HepG2 (cell line): ENCODE results near the gene ZACN. TPM values are rescaled to one million over a fixed set of nuclear protein-coding genes. Genes with fewer than 3 reads are reported as not detected.

Source experiments
- BCL6 ChIP-seq: IDR thresholded peaks from 2 replicates; pipeline ENCODE4 v1.6.1; 2016; ENCODE audit warnings: missing genetic modification reagents, missing compliant biosample characterization
- FOXP1 ChIP-seq, 2 experiments: fragments of 450-650 bp in 1 of 2; IDR thresholded peaks; 2 replicates each; pipeline ENCODE4 v1.6.1; 2017 to 2018; ENCODE audit warnings: antibody characterized with exemption in 1 of 2
- PAWR ChIP-seq: sonication (generic); formaldehyde crosslinking; IDR thresholded peaks from 2 replicates; pipeline ENCODE4 v1.4.0; 2020; ENCODE audit warnings: missing genetic modification reagents, mild to moderate bottlenecking, borderline replicate concordance
- SMC3 ChIP-seq: IDR thresholded peaks from 2 replicates; pipeline ENCODE4 v1.6.1; 2011; ENCODE audit warnings: low read length, improper control_type of control experiment
- SUZ12 ChIP-seq: fragments of 150-350 bp; IDR thresholded peaks from 2 replicates; pipeline ENCODE4 v1.6.1; 2014; ENCODE audit warnings: low read depth, low read length
- SYNCRIP ChIP-seq: fragments of 200-400 bp; formaldehyde crosslinking; IDR thresholded peaks from 2 replicates; pipeline ENCODE4 v1.6.1; 2018; ENCODE audit warnings: mild to moderate bottlenecking, low read depth, low read length; ENCODE audit not compliant: insufficient read depth
- ZFX ChIP-seq: sonication (generic); formaldehyde crosslinking; IDR thresholded peaks from 2 replicates; pipeline ENCODE4 v1.4.0; 2020; ENCODE audit warnings: mild to moderate bottlenecking, low read depth, missing genetic modification reagents, moderate library complexity
- ZNF263 ChIP-seq: sonication (generic); formaldehyde crosslinking; IDR thresholded peaks from 2 replicates; pipeline ENCODE4 v1.4.0; 2020; ENCODE audit warnings: missing genetic modification reagents
- ZNF589 ChIP-seq: sonication (generic); formaldehyde crosslinking; conservative IDR thresholded peaks from 2 replicates; pipeline ENCODE4 v1.8.0; 2022; ENCODE audit warnings: mild to moderate bottlenecking, moderate library complexity, missing genetic modification reagents
- ZNF7 ChIP-seq: IDR thresholded peaks from 2 replicates; pipeline ENCODE4 v1.6.1; 2016; ENCODE audit warnings: missing biosample characterization, missing genetic modification reagents
- polyA plus RNA-seq, 8 experiments: library from polyadenylated mRNA; depleted of rRNA in 3 of 8; stranded (reverse) in 7 of 8; unstranded in 1 of 8; fragments of >200 nt; fragmentation: Illumina TruSeq in 4 of 8; extraction: Trizol in 4 of 8; gene quantifications; 2 replicates each; pipeline versions ENCODE4 v1.2.1 to v1.2.3, GENCODE V29; 2011 to 2016; ENCODE audit warnings: low read depth in 4 of 8, missing spikeins in 1 of 8, mixed read lengths in 1 of 8; ENCODE audit not compliant: insufficient read depth in 1 of 8
- total RNA-seq, 5 experiments: library from RNA; depleted of rRNA; stranded (reverse); fragments of >200 nt; fragmentation: Illumina TruSeq; extraction: Trizol; gene quantifications; 2 replicates each; pipeline ENCODE4 v1.2.3, GENCODE V29; 2016; ENCODE audit warnings: low read depth in 1 of 5
- TF ChIP-seq, protein P1 (sequence below): sonication (generic); formaldehyde crosslinking; IDR thresholded peaks from 2 replicates; pipeline ENCODE4 v1.5.0; 2020; ENCODE audit warnings: mild to moderate bottlenecking, missing genetic modification reagents, moderate library complexity
- TF ChIP-seq, protein P2 (sequence below): sonication (generic); formaldehyde crosslinking; IDR thresholded peaks from 2 replicates; pipeline ENCODE4 v1.8.0; 2022; ENCODE audit warnings: missing genetic modification reagents, mild to moderate bottlenecking, inconsistent platforms, borderline replicate concordance
- TF ChIP-seq, protein P3 (sequence below), 2 experiments: sonication (generic) in 1 of 2; formaldehyde crosslinking in 1 of 2; IDR thresholded peaks; 2 replicates each; pipeline versions ENCODE4 v1.4.0 to v1.6.1; 2016 to 2020; ENCODE audit warnings: borderline replicate concordance in 1 of 2, low read depth in 1 of 2, mild to moderate bottlenecking in 1 of 2, missing genetic modification reagents in 1 of 2

The ZACN gene
- total and polyA plus RNA-seq, 2 of the 13 experiments (the other 11 are each of a cell fraction or from before 2014, with no cell fraction given): 0.11 to 0.15 TPM

DNA sequence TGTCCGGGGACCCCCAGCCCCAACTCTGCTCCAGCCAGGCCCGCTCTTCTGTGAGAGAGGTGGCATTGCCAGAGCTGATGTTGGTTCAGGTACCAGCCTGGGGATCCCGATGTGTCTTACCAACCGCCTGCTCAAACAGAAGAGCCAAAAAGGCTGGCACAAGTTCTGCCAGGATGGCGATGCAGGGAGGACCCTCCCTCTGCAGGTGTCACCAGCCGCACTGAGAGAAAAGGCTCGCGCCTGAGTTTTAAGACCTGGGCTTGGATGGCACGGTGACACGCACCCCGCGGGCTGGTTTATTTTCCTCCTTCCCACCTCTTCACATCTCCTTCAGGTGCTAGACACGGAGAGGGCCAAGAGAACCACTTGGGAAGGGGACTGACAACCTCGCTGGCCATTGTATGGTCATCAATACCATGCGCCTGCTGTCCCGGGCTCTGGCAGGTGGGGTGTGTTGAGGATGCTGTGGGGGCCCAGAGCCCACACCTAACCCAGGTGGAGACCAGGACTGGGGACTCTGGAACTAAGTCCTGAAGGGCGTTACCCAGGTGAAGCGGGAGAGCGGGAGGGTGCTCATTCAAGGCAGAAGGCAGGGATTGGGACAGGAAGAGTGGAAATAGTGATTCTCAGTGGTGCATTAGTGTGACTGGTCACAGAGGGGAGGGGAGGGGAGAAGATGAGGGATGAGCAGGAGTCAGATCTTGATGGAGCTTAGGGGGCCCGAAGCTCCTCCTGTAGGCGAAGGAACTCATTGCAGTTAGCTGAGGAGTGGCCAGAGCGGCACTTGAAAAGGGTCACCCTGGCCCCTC, 45.8 kb downstream of the ZACN start (continued):
- no peak for TF ChIP-seq FOXP1 (IDR thresholded peaks at IDR 0.05)
- TF ChIP-seq FOXP1 (CRISPR knock-in tag; IDR thresholded peaks at IDR 0.05): no peak
- no peak for TF ChIP-seq SYNCRIP
- TF ChIP-seq ZNF263 (CRISPR knock-in tag): 0 out of 2 replicates have a peak, but pooled peaks have one; percentile 34
- TF ChIP-seq PAWR: no peak
- TF ChIP-seq SMC3: peak; percentile 22; the same call in 1 of the 2 replicates
- TF ChIP-seq, protein P1, sequence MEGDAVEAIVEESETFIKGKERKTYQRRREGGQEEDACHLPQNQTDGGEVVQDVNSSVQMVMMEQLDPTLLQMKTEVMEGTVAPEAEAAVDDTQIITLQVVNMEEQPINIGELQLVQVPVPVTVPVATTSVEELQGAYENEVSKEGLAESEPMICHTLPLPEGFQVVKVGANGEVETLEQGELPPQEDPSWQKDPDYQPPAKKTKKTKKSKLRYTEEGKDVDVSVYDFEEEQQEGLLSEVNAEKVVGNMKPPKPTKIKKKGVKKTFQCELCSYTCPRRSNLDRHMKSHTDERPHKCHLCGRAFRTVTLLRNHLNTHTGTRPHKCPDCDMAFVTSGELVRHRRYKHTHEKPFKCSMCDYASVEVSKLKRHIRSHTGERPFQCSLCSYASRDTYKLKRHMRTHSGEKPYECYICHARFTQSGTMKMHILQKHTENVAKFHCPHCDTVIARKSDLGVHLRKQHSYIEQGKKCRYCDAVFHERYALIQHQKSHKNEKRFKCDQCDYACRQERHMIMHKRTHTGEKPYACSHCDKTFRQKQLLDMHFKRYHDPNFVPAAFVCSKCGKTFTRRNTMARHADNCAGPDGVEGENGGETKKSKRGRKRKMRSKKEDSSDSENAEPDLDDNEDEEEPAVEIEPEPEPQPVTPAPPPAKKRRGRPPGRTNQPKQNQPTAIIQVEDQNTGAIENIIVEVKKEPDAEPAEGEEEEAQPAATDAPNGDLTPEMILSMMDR: peak; percentile 48
- no peak for TF ChIP-seq BCL6 (CRISPR knock-in tag)
- no peak for TF ChIP-seq SUZ12
- TF ChIP-seq, protein P2, sequence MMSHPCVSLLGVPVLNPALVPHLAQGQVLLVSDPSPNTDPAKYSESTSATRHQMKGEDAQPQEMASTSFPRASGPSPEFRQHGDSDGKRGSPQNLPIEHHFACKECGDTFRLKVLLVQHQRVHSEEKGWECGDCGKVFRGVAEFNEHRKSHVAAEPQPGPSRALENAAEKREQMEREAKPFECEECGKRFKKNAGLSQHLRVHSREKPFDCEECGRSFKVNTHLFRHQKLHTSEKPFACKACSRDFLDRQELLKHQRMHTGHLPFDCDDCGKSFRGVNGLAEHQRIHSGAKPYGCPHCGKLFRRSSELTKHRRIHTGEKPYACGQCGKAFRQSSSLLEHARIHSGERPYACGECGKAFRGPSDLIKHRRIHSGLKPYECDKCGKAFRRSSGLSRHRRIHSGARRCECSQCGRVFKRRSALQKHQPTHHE (CRISPR knock-in tag): no peak
- TF ChIP-seq, protein P3, sequence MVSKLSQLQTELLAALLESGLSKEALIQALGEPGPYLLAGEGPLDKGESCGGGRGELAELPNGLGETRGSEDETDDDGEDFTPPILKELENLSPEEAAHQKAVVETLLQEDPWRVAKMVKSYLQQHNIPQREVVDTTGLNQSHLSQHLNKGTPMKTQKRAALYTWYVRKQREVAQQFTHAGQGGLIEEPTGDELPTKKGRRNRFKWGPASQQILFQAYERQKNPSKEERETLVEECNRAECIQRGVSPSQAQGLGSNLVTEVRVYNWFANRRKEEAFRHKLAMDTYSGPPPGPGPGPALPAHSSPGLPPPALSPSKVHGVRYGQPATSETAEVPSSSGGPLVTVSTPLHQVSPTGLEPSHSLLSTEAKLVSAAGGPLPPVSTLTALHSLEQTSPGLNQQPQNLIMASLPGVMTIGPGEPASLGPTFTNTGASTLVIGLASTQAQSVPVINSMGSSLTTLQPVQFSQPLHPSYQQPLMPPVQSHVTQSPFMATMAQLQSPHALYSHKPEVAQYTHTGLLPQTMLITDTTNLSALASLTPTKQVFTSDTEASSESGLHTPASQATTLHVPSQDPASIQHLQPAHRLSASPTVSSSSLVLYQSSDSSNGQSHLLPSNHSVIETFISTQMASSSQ (IDR thresholded peaks at IDR 0.05; ENCODE audit: low read depth): no peak
- TF ChIP-seq, protein P3 (CRISPR knock-in tag; IDR thresholded peaks at IDR 0.05; ENCODE audit: borderline replicate concordance): no peak
- TF ChIP-seq ZNF7 (CRISPR knock-in tag): no peak
- TF ChIP-seq ZFX (CRISPR knock-in tag): no peak
- TF ChIP-seq ZNF589 (CRISPR knock-in tag): no peak
